IMR-90 (cell line): ENCODE results near the gene FAM89B. TPM values are rescaled to one million over a fixed set of nuclear protein-coding genes. Genes with fewer than 3 reads are reported as not detected.

Experiments used
- ATAC-seq: fragments of 200-7000 bp; cut with Tn5 transposase; 2 replicates; pipeline ENCODE4 v1.9.1; 2020; ENCODE audit warnings: low read depth, mild to moderate bottlenecking, moderate library complexity
- BruUV-seq: library from RNA; stranded (reverse); fragments of 400-500 nt; replicated peaks from 2 replicates; lab custom pipeline; 2021; lab: Mats Ljungman, UMichigan
- CTCF ChIA-PET: fragments of 300-600 bp; formaldehyde crosslinking; extraction: SDS; loops from one replicate; lab custom pipeline; 2021; ENCODE audit warnings: antibody characterized with exemption; lab: Yijun Ruan, JAX
- POLR2A ChIA-PET: fragments of 300-600 bp; sonication (Branson Sonifier 250); formaldehyde crosslinking; loops from one replicate; lab custom pipeline; 2022; ENCODE audit warnings: antibody characterized with exemption; ENCODE audit not compliant: unreplicated experiment; lab: Charles Lee
- DNase-seq: peaks from one replicate; pipeline ENCODE4 v3.0.0; 2013
- H2AFZ ChIP-seq: replicated peaks from 2 replicates; pipeline ENCODE3; 2013; ENCODE audit warnings: low read length, mild to moderate bottlenecking; ENCODE audit not compliant: poor library complexity
- H2AK5ac ChIP-seq: 2 replicates; pipeline ENCODE4 v1.6.1; 2013; ENCODE audit warnings: low read depth, low read length, inconsistent platforms
- H2AK9ac ChIP-seq: replicated peaks from 2 replicates; pipeline ENCODE3; 2013; ENCODE audit warnings: mild to moderate bottlenecking, low read depth, low read length, moderate library complexity; ENCODE audit not compliant: poor library complexity
- H2BK120ac ChIP-seq: 2 replicates; pipeline ENCODE4 v1.6.1; 2013; ENCODE audit warnings: low read depth, low read length, inconsistent platforms
- H2BK15ac ChIP-seq: 3 replicates; pipeline ENCODE4 v1.6.1; 2013; ENCODE audit warnings: low read depth, low read length, inconsistent platforms
- H2BK20ac ChIP-seq: 2 replicates; pipeline ENCODE4 v1.6.1; 2013; ENCODE audit warnings: low read depth, mild to moderate bottlenecking, inconsistent platforms, low read length, moderate library complexity
- H2BK5ac ChIP-seq: 2 replicates; pipeline ENCODE4 v1.6.1; 2013; ENCODE audit warnings: mild to moderate bottlenecking, low read depth, low read length, inconsistent platforms; ENCODE audit not compliant: poor library complexity, severe bottlenecking
- H3K14ac ChIP-seq: replicated peaks from 2 replicates; pipeline ENCODE4 v1.6.1; 2013; ENCODE audit warnings: low read depth, low read length, inconsistent platforms
- H3K18ac ChIP-seq: 2 replicates; pipeline ENCODE4 v1.6.1; 2013; ENCODE audit warnings: low read depth, low read length, control low read depth
- H3K23ac ChIP-seq: 2 replicates; pipeline ENCODE4 v1.6.1; 2013; ENCODE audit warnings: low read depth, low read length, inconsistent platforms
- H3K27ac ChIP-seq: 2 replicates; pipeline ENCODE4 v1.5.1; 2013; ENCODE audit warnings: mild to moderate bottlenecking, control low read depth, low read length; ENCODE audit not compliant: insufficient read depth
- H3K27me3 ChIP-seq: 2 replicates; pipeline ENCODE4 v1.6.1; 2013; ENCODE audit warnings: low read length; ENCODE audit not compliant: control insufficient read depth, insufficient read depth
- H3K36me3 ChIP-seq: 2 replicates; pipeline ENCODE4 v1.6.1; 2013; ENCODE audit warnings: low read length, mixed read lengths; ENCODE audit not compliant: control insufficient read depth, insufficient read depth
- H3K4ac ChIP-seq: 2 replicates; pipeline ENCODE4 v1.6.1; 2013; ENCODE audit warnings: low read depth, low read length, inconsistent platforms
- H3K4me1 ChIP-seq: 2 replicates; pipeline ENCODE4 v1.6.1; 2013; ENCODE audit warnings: low read length, mixed read lengths; ENCODE audit not compliant: control insufficient read depth, insufficient read depth
- H3K4me2 ChIP-seq: 2 replicates; pipeline ENCODE4 v1.6.1; 2013; ENCODE audit warnings: low read depth, mild to moderate bottlenecking, control low read depth, low read length, moderate library complexity
- H3K4me3 ChIP-seq: 2 replicates; pipeline ENCODE4 v1.5.1; 2013; ENCODE audit warnings: low read depth, mild to moderate bottlenecking, control low read depth, low read length, moderate library complexity; ENCODE audit not compliant: insufficient read depth
- H3K56ac ChIP-seq: 2 replicates; pipeline ENCODE4 v1.6.1; 2013; ENCODE audit warnings: low read length, inconsistent platforms; ENCODE audit not compliant: insufficient read depth; ENCODE audit errors: extremely low read depth
- H3K79me1 ChIP-seq, 2 experiments: 2 replicates each; pipeline ENCODE4 v1.6.1; 2013; ENCODE audit warnings: low read length in 2 of 2, inconsistent platforms in 1 of 2, low read depth in 1 of 2
- H3K9ac ChIP-seq: 2 replicates; pipeline ENCODE4 v1.6.1; 2013; ENCODE audit warnings: low read depth, low read length, control low read depth
- H3K9me1 ChIP-seq: 2 replicates; pipeline ENCODE4 v1.6.1; 2013; ENCODE audit warnings: low read length, inconsistent platforms; ENCODE audit not compliant: insufficient read depth
- H3K9me3 ChIP-seq: 2 replicates; pipeline ENCODE4 v1.6.1; 2013; ENCODE audit warnings: low read length; ENCODE audit not compliant: control insufficient read depth, insufficient read depth
- H4K20me1 ChIP-seq: 2 replicates; pipeline ENCODE4 v1.6.1; 2013; ENCODE audit warnings: low read length, inconsistent platforms; ENCODE audit not compliant: insufficient read depth
- H4K5ac ChIP-seq: 2 replicates; pipeline ENCODE4 v1.6.1; 2013; ENCODE audit warnings: mild to moderate bottlenecking, low read depth, low read length, control low read depth
- H4K8ac ChIP-seq, 2 experiments: 2 replicates each; pipeline ENCODE4 v1.6.1; 2013; ENCODE audit warnings: low read depth in 2 of 2, low read length in 2 of 2, control low read depth in 1 of 2, inconsistent platforms in 1 of 2
- H4K91ac ChIP-seq: 2 replicates; pipeline ENCODE4 v1.6.1; 2013; ENCODE audit warnings: low read depth, low read length, inconsistent platforms; ENCODE audit not compliant: insufficient read depth
- BHLHE40 ChIP-seq: fragments of 150-350 bp; IDR thresholded peaks from 2 replicates; pipeline ENCODE4 v1.6.1; 2016; ENCODE audit warnings: mild to moderate bottlenecking, low read depth, low read length
- CEBPB ChIP-seq: IDR thresholded peaks from 2 replicates; pipeline ENCODE4 v1.6.1; 2012; ENCODE audit warnings: low read depth, low read length, improper control_type of control experiment
- FOS ChIP-seq: fragments of 150-350 bp; IDR thresholded peaks from 2 replicates; pipeline ENCODE4 v1.6.1; 2016; ENCODE audit warnings: low read depth, low read length
- MAFK ChIP-seq: IDR thresholded peaks from 2 replicates; pipeline ENCODE4 v1.6.1; 2012; ENCODE audit warnings: low read depth, low read length, improper control_type of control experiment
- MAZ ChIP-seq: IDR thresholded peaks from 2 replicates; pipeline ENCODE4 v1.6.1; 2012; ENCODE audit warnings: low read depth, mild to moderate bottlenecking, low read length, improper control_type of control experiment, moderate library complexity, borderline replicate concordance
- MXI1 ChIP-seq: IDR thresholded peaks from 2 replicates; pipeline ENCODE4 v1.6.1; 2012; ENCODE audit warnings: low read depth, mild to moderate bottlenecking, low read length, moderate library complexity, borderline replicate concordance
- POLR2A ChIP-seq: IDR thresholded peaks from 2 replicates; pipeline ENCODE4 v1.6.1; 2012; ENCODE audit warnings: mild to moderate bottlenecking, low read depth, low read length
- RAD21 ChIP-seq: IDR thresholded peaks from 2 replicates; pipeline ENCODE4 v1.6.1; 2012; ENCODE audit warnings: low read length, improper control_type of control experiment
- RCOR1 ChIP-seq: IDR thresholded peaks from 2 replicates; pipeline ENCODE4 v1.6.1; 2012; ENCODE audit warnings: mild to moderate bottlenecking, low read length, improper control_type of control experiment; ENCODE audit not compliant: insufficient replicate concordance
- RFX5 ChIP-seq: IDR thresholded peaks from 2 replicates; pipeline ENCODE4 v1.8.0; 2012; ENCODE audit warnings: low read depth, mild to moderate bottlenecking, low read length, moderate library complexity
- SMC3 ChIP-seq: fragments of 150-350 bp; IDR thresholded peaks from 2 replicates; pipeline ENCODE4 v1.6.1; 2016; ENCODE audit warnings: low read depth, mild to moderate bottlenecking, antibody characterized with exemption, low read length, moderate library complexity
- WGBS, 2 experiments: methylation state at CpG; one replicate each; pipeline versions ENCODE4 v1.1.5 to v1.1.7; 2013; ENCODE audit warnings: missing lambda C conversion rate in 2 of 2; ENCODE audit not compliant: insufficient read length in 1 of 2; ENCODE audit errors: extremely low coverage in 2 of 2; 5-methylcytosine and 5-hydroxymethylcytosine counted together
- dilution Hi-C: fragments of 300-500 bp; cut with HindIII; formaldehyde crosslinking; loops from one replicate; pipeline ENCODE4 v1.14.3; 2018; ENCODE audit warnings: low sequenced_read_pairs; ENCODE audit not compliant: unreplicated experiment
- in situ Hi-C: fragments of 300-500 bp; cut with MboI; formaldehyde crosslinking; loops from 3 replicates; pipeline ENCODE4 v1.14.3; 2019; ENCODE audit warnings: low sequenced_read_pairs, inconsistent platforms, mixed read lengths
- intact Hi-C: fragments of 100-400 bp; cut with micrococcal nuclease; formaldehyde crosslinking; loops from 2 replicates; pipeline ENCODE4 v1.10.0; 2022
- polyA plus RNA-seq, 3 experiments: library from polyadenylated mRNA; depleted of rRNA; stranded (reverse); fragments of >200 nt; gene quantifications; 2 replicates each; pipeline ENCODE4 v1.2.3, GENCODE V29; 2012; ENCODE audit warnings: low replicate concordance in 1 of 3
- total RNA-seq: library from RNA; depleted of rRNA; stranded (reverse); fragments of >200 nt; gene quantifications from 2 replicates; pipeline ENCODE4 v1.2.3, GENCODE V29; 2012
- TF ChIP-seq, protein P1 (sequence below): fragments of 150-350 bp; IDR thresholded peaks from 2 replicates; pipeline ENCODE4 v1.6.1; 2016; ENCODE audit warnings: low read depth, mild to moderate bottlenecking, low read length, moderate library complexity, borderline replicate concordance

Gene FAM89B
- total and polyA plus RNA-seq, 2 of the 4 experiments (the other 2 are of a cell fraction): 12.0 to 65.5 TPM

DNA sequence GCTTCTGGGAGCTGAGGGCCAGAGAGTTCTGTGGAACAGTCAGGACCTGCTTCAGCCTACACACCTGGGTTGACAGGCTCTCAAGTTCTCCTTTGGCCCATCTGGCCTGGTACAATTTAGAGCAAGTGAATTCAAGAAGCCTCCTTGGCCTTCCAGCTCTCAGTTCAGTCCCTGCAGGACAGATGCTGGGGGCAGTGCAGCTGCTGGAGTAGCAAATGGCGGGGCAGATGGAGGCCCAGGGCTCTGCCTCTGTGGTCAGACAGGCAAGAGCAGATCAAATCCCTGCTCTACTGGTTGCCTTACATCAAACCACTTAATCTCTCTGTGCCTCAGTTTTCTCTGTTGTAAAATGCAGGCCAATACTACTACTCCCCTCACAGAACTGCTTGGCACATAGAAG, 31.9 kb downstream of the FAM89B start:
- Histone ChIP-seq H3K4me3 (no peak overlapping the region), H2AK5ac (no peak overlapping the region), H4K5ac (no peak overlapping the region), H2BK20ac (no peak overlapping the region), H3K9me1 (no peaks in the 10 kb centered on the region), H3K14ac (no peak overlapping the region), H2AK9ac (no peak overlapping the region), H3K9ac (no peak overlapping the region), H3K36me3 (peaks cover 46% of the 10 kb centered on the region), H3K18ac (no peak overlapping the region), H2AFZ (no peak overlapping the region), H4K20me1 (peaks cover 27% of the 10 kb centered on the region), H2BK15ac (no peak overlapping the region), H3K9me3 (no peaks in the 10 kb centered on the region), H2BK5ac (no peak overlapping the region), H2BK120ac (no peak overlapping the region), H3K27ac (no peak overlapping the region), H3K4me1 (peaks cover 5% of the 10 kb centered on the region), H3K23ac (no peak overlapping the region), H4K8ac (no peak overlapping the region), H3K4me2 (no peak overlapping the region), H3K4ac (no peak overlapping the region), H3K27me3 (no peaks in the 10 kb centered on the region), H4K91ac (no peak overlapping the region), H3K56ac (no peak overlapping the region), H3K79me1 (peaks cover 4 to 34% of the 10 kb centered on the region in 2 experiments; a peak in 3 of 4 replicates)
- dilution Hi-C loops: no loop called here
- ATAC-seq: no peak
- no peak for DNase-seq
- POLR2A ChIA-PET: no interaction called here
- TF ChIP-seq BHLHE40 (no peak), RFX5 (no peak), RCOR1 (no peak), POLR2A (no peak), MAFK (no peak), SMC3 (no peak), CEBPB (no peak), RAD21 (no peak), MAZ (no peak), FOS (no peak), MXI1 (no peak)
- TF ChIP-seq, protein P1, sequence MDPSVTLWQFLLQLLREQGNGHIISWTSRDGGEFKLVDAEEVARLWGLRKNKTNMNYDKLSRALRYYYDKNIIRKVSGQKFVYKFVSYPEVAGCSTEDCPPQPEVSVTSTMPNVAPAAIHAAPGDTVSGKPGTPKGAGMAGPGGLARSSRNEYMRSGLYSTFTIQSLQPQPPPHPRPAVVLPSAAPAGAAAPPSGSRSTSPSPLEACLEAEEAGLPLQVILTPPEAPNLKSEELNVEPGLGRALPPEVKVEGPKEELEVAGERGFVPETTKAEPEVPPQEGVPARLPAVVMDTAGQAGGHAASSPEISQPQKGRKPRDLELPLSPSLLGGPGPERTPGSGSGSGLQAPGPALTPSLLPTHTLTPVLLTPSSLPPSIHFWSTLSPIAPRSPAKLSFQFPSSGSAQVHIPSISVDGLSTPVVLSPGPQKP: no peak
- WGBS, 2 experiments: 83% methylated on average over 1 of the region's 1 CpG; no CpG with 5 or more reads in 1 of the 2 experiments
- BruUV-seq: no TSS peak
- intact Hi-C loops: no loop called here
- in situ Hi-C loops: no loop called here
- CTCF ChIA-PET: interaction anchor here (0.9 kb wide), 1 partner anchor 10 kb away, joined by 3 read pairs; no protein-coding TSS in a partner anchor
